Psoas muscle (tissue), 8 donors: Measurements from ENCODE around the gene PPARD. TPM values are rescaled to one million over a fixed set of nuclear protein-coding genes. Genes with fewer than 3 reads are reported as not detected.

Source experiments
- ATAC-seq, 4 donors: fragments of 200-7000 bp; cut with Tn5 transposase; one replicate each; pipeline ENCODE4 v1.9.1; 2020; ENCODE audit warnings: moderate library complexity in 3 of 4, mild to moderate bottlenecking in 2 of 4
- DNase-seq, 2 donors: peaks; one replicate each; pipeline ENCODE4 v3.0.0-alpha.2; 2020
- H3K27ac ChIP-seq: fragments of 200-600 bp; one replicate; pipeline ENCODE4 v1.8.0; 2022
- H3K27me3 ChIP-seq, 3 donors: fragments of 200-600 bp in 1 of 3; one replicate each; pipeline versions ENCODE4 v1.6.1 to v1.8.0; 2013 to 2022; ENCODE audit warnings: low read length in 2 of 3, mild to moderate bottlenecking in 2 of 3, moderate library complexity in 1 of 3; ENCODE audit not compliant: insufficient read depth in 3 of 3
- H3K36me3 ChIP-seq, 2 donors: fragments of 200-600 bp in 1 of 2; one replicate each; pipeline versions ENCODE4 v1.6.1 to v1.8.0; 2013 to 2022; ENCODE audit warnings: low read depth in 1 of 2, mild to moderate bottlenecking in 1 of 2, moderate library complexity in 1 of 2; ENCODE audit not compliant: insufficient read depth in 1 of 2
- H3K4me1 ChIP-seq: fragments of 200-600 bp; one replicate; pipeline ENCODE4 v1.8.0; 2022
- H3K4me3 ChIP-seq: fragments of 200-600 bp; one replicate; pipeline ENCODE4 v1.8.0; 2022; ENCODE audit warnings: mild to moderate bottlenecking
- H3K9me3 ChIP-seq: fragments of 200-600 bp; one replicate; pipeline ENCODE4 v1.8.0; 2022
- CTCF ChIP-seq: fragments of 200-600 bp; IDR thresholded peaks from one replicate; pipeline ENCODE4 v1.8.0; 2022; ENCODE audit warnings: antibody characterized with exemption
- WGBS, 3 donors: extraction: QIAGEN DNeasy Blood & Tissue Kit; methylation state at CpG; one replicate each; pipeline versions ENCODE4 v1.1.6 to v1.1.7; 2013; 5-methylcytosine and 5-hydroxymethylcytosine counted together
- intact Hi-C, 2 donors: fragments of 100-400 bp; cut with DNase I; formaldehyde crosslinking; loops; one replicate each; pipeline versions ENCODE4 v1.11.0 to v1.14.2; 2022
- polyA plus RNA-seq, 3 donors: library from polyadenylated mRNA; stranded (reverse); fragments of 200-250 nt; gene quantifications; one replicate each; pipeline ENCODE4 v1.2.3, GENCODE V29; 2013
- total RNA-seq, 4 donors: library from RNA; stranded (reverse); fragmentation: NEBNext Ultra II Directional in 2 of 4; extraction: Animal tissue kit (Norgen Biotek cat#: 25700) in 2 of 4; gene quantifications; one replicate each; pipeline versions ENCODE4 v1.2.1 to v1.2.4, GENCODE V29; 2021 to 2023
- donor health status: healthy with polysubstance abuse.
- donor health status: DM: no; HTN: no; CAD: no; lungs with moderate emphysema.
- donor health status: Bipolar disorder and iron deficiency.
- donor health status: healthy.
- donor health status: DM: yes; HTN: yes; CAD: no.
- donor health status: DM: no; HTN: no; CAD: no.
- donor health status: DM: no; HTN: no; CAD: no.
- donor health status: DM: yes; HTN: yes; CAD: no.

The PPARD gene
- total and polyA plus RNA-seq, 7 donors: 13.5 to 187 (median 37.2) TPM

DNA sequence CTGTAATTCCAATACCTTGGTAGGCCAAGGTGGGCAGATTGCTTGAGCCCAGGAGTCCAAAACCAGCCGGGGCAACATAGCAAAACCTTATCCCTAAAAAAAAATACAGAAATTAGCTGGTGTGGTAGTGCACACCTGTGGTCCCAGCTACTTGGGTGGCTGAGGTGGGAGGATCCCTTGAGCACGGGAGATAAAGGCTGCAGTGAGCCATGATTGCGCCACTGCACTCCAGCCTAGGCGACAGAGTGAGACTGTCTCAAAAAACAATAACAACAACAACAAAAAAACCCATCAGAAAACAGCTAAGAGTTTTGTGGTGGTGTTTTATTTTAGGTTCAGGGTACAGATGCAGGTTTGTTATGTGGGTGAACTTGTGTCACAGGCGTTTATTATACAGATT, 66.9 kb downstream of the PPARD start:
- no peak for ATAC-seq
- intact Hi-C loops: no loop called here

GRCh38 chr6:35410131-35410530, 67.8 kb downstream of the PPARD start:
- WGBS, 3 donors: 63 to 65% (median 64%) methylated on average over 3 of the region's 3 CpGs
- intact Hi-C loops: no loop called here
- peaks cover 10% of the 10 kb centered on the region for H3K4me1 ChIP-seq
- H3K27me3 ChIP-seq: no peaks in the 10 kb centered on the region
- no peak overlapping the region for H3K4me3 ChIP-seq
- peaks cover 9 to 51% of the 10 kb centered on the region in 2 donors for H3K36me3 ChIP-seq
- DNase-seq (no peak), ATAC-seq (no peak)
- no peak for TF ChIP-seq CTCF
- H3K27ac ChIP-seq: no peak overlapping the region
- H3K9me3 ChIP-seq: no peaks in the 10 kb centered on the region

More for the DNA sequence above, 66.9 kb downstream of the PPARD start:
- Histone ChIP-seq H3K4me3 (no peak overlapping the region), H3K9me3 (no peaks in the 10 kb centered on the region), H3K27ac (no peak overlapping the region), H3K27me3 (no peaks in the 10 kb centered on the region), H3K36me3 (peaks cover 9 to 51% of the 10 kb centered on the region in 2 donors), H3K4me1 (peaks cover under 1% of the 10 kb centered on the region)
- no peak for TF ChIP-seq CTCF
- DNase-seq: no peak
- WGBS, 3 donors: 91 to 99% (median 92%) methylated on average over 5 of the region's 5 CpGs

DNA sequence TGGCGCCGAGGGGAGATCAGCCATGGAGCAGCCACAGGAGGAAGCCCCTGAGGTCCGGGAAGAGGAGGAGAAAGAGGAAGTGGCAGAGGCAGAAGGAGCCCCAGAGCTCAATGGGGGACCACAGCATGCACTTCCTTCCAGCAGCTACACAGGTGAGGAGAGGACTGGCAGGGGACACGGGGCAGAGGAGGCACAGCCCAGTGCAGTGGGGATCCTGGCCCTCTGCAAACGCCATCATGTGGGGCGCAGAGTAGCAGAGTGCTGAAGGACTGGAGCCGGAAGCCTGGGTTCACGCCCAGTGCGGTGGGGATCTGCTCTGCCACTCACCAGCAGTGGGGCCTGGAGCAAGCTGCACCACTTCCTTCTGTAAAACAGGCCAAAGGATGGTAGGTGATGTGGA, 68.7 kb downstream of the PPARD start:
- TF ChIP-seq CTCF: no peak
- H3K27me3 ChIP-seq: no peaks in the 10 kb centered on the region
- H3K4me1 ChIP-seq: peaks cover 11% of the 10 kb centered on the region
- H3K4me3 ChIP-seq: no peak overlapping the region
- DNase-seq: no peak
- ATAC-seq: no peak
- WGBS, 3 donors: 84 to 90% (median 87%) methylated on average over 9 of the region's 9 CpGs
- no peaks in the 10 kb centered on the region for H3K9me3 ChIP-seq
- H3K27ac ChIP-seq: no peak overlapping the region
- intact Hi-C loops: no loop called here
- H3K36me3 ChIP-seq: peaks cover 9 to 51% of the 10 kb centered on the region in 2 donors

GRCh38 chr6:35412102-35412501, 69.7 kb downstream of the PPARD start:
- 88 to 92% (median 89%) methylated on average over 8 of the region's 8 CpGs for WGBS, 3 donors
- intact Hi-C loops: no loop called here
- Histone ChIP-seq H3K36me3 (peaks cover 9 to 54% of the 10 kb centered on the region in 2 donors), H3K4me3 (no peak overlapping the region), H3K9me3 (no peaks in the 10 kb centered on the region), H3K4me1 (peaks cover 11% of the 10 kb centered on the region), H3K27me3 (no peaks in the 10 kb centered on the region), H3K27ac (no peak overlapping the region)
- DNase-seq: no peak
- no peak for ATAC-seq
- TF ChIP-seq CTCF: no peak

- intact Hi-C loops: loop anchor here in 1 of 2 donors (2.0 kb wide), 1 partner anchor 71 kb away; the partner anchor contains the start of gene PPARD
- no peaks in the 10 kb centered on the region for H3K27me3 ChIP-seq
- no peak for TF ChIP-seq CTCF
- peaks cover 9 to 63% of the 10 kb centered on the region in 2 donors for H3K36me3 ChIP-seq
- ATAC-seq (no peak), DNase-seq (no peak)
- H3K27ac ChIP-seq: no peak overlapping the region
- 79 to 92% (median 81%) methylated on average over 6 of the region's 6 CpGs for WGBS, 3 donors
- H3K4me3 ChIP-seq: no peak overlapping the region
- peaks cover 11% of the 10 kb centered on the region for H3K4me1 ChIP-seq
- H3K9me3 ChIP-seq: no peaks in the 10 kb centered on the region
These were observed 71.6 kb downstream of the PPARD start for GRCh38 chr6:35413911-35414310.
